B cell (primary cell): ENCODE data around the gene SLC1A5. TPM values are rescaled to one million over a fixed set of nuclear protein-coding genes. Genes with fewer than 3 reads are reported as not detected.
A peak's percentile ranks its signal among the peaks of the same experiment; 100 is the strongest.

Experiments used
- ATAC-seq: fragments of 200-7000 bp; cut with Tn5 transposase; one replicate; pipeline ENCODE4 v1.10.0; 2021; ENCODE audit warnings: low read depth, mild to moderate bottlenecking, moderate number of reproducible peaks, moderate library complexity
- CTCF ChIA-PET: fragments of 350-600 bp; sonication (Branson Sonifier 250); formaldehyde crosslinking; loops from one replicate; lab custom pipeline; 2021; ENCODE audit warnings: antibody characterized with exemption, inconsistent platforms; lab: Charles Lee
- POLR2A ChIA-PET: fragments of 350-600 bp; sonication (Branson Sonifier 250); formaldehyde crosslinking; loops from one replicate; lab custom pipeline; 2021; ENCODE audit warnings: antibody characterized with exemption; lab: Charles Lee
- DNase-seq: peaks from one replicate; pipeline ENCODE4 v3.0.0; 2013
- H2AFZ ChIP-seq: 2 replicates; pipeline ENCODE4 v1.6.1; 2012; ENCODE audit warnings: mild to moderate bottlenecking, low read depth, low read length; ENCODE audit not compliant: insufficient read depth, poor library complexity, severe bottlenecking
- H3K27ac ChIP-seq, 2 donors: 1 replicate in 1 of 2; 2 replicates in 1 of 2; pipeline ENCODE4 v1.5.1; 2012 to 2013; ENCODE audit warnings: low read length in 2 of 2, mild to moderate bottlenecking in 2 of 2, moderate library complexity in 1 of 2
- H3K27me3 ChIP-seq, 4 experiments: fragments of 200-600 bp in 1 of 4; sonication (generic) in 1 of 4; replicated peaks in 1 of 4; 1 replicate in 2 of 4; 2 replicates in 2 of 4; pipeline versions ENCODE4 v1.6.1 to v1.7.0; 2013 to 2016; ENCODE audit warnings: low read length in 3 of 4, mild to moderate bottlenecking in 2 of 4, mixed read lengths in 1 of 4, moderate library complexity in 1 of 4; ENCODE audit not compliant: insufficient read depth in 4 of 4, control insufficient read depth in 3 of 4; ENCODE audit errors: control extremely low read depth in 1 of 4
- H3K36me3 ChIP-seq, 2 experiments: replicated peaks in 1 of 2; 1 replicate in 1 of 2; 2 replicates in 1 of 2; pipeline versions ENCODE4 v1.6.1 to v1.7.1; 2013; ENCODE audit warnings: low read length in 1 of 2; ENCODE audit not compliant: insufficient read depth in 2 of 2, control insufficient read depth in 1 of 2; ENCODE audit errors: control extremely low read depth in 1 of 2, extremely low read depth in 1 of 2
- H3K4me1 ChIP-seq, 2 donors: fragments of 200-600 bp in 1 of 2; sonication (generic) in 1 of 2; 1 replicate in 1 of 2; 2 replicates in 1 of 2; pipeline versions ENCODE4 v1.5.1 to v1.6.1; 2013 to 2017; ENCODE audit warnings: low read length in 2 of 2; ENCODE audit not compliant: control insufficient read depth in 2 of 2, insufficient read depth in 2 of 2
- H3K4me2 ChIP-seq: replicated peaks from 2 replicates; pipeline ENCODE3; 2012; ENCODE audit warnings: mild to moderate bottlenecking, low read depth, low read length; ENCODE audit not compliant: poor library complexity, severe bottlenecking
- H3K4me3 ChIP-seq, 5 experiments: fragments of 200-600 bp in 1 of 5; sonication (generic) in 1 of 5; 1 replicate in 3 of 5; 2 replicates in 2 of 5; pipeline versions ENCODE4 v1.5.1 to v1.7.0; 2011 to 2016; ENCODE audit warnings: low read length in 4 of 5, mild to moderate bottlenecking in 4 of 5, low read depth in 2 of 5, control low read depth in 1 of 5, moderate library complexity in 1 of 5; ENCODE audit not compliant: insufficient read depth in 1 of 5; ENCODE audit errors: control extremely low read depth in 1 of 5, extremely low read depth in 1 of 5
- H3K79me2 ChIP-seq: fragments of 200-600 bp; sonication (generic); one replicate; pipeline ENCODE4 v1.6.0; 2016; ENCODE audit warnings: low read length; ENCODE audit not compliant: control insufficient read depth, insufficient read depth
- H3K9ac ChIP-seq: fragments of 200-600 bp; sonication (generic); 2 replicates; pipeline ENCODE4 v1.6.1; 2017; ENCODE audit warnings: mild to moderate bottlenecking, low read length, moderate library complexity
- H3K9me3 ChIP-seq, 3 donors: one replicate each; pipeline versions ENCODE4 v1.6.1 to v1.7.1; 2013; ENCODE audit warnings: low read length in 2 of 3; ENCODE audit not compliant: control insufficient read depth in 2 of 3, insufficient read depth in 1 of 3; ENCODE audit errors: control extremely low read depth in 1 of 3
- H4K20me1 ChIP-seq: 2 replicates; pipeline ENCODE4 v1.6.0; 2012; ENCODE audit warnings: mild to moderate bottlenecking, low read length; ENCODE audit not compliant: insufficient read depth, control insufficient read depth, poor library complexity, severe bottlenecking
- H3K27ac Mint-ChIP-seq: one replicate; pipeline ENCODE4 v1.8.0; 2021; ENCODE audit warnings: mixed read lengths
- H3K27me3 Mint-ChIP-seq: one replicate; pipeline ENCODE4 v1.8.0; 2021; ENCODE audit warnings: mixed read lengths
- H3K4me1 Mint-ChIP-seq: one replicate; pipeline ENCODE4 v1.8.0; 2021; ENCODE audit warnings: mixed read lengths
- H3K4me3 Mint-ChIP-seq: one replicate; pipeline ENCODE4 v1.8.0; 2021; ENCODE audit warnings: mixed read lengths
- H3K9me3 Mint-ChIP-seq: one replicate; pipeline ENCODE4 v1.8.0; 2022; ENCODE audit warnings: mixed read lengths; ENCODE audit not compliant: insufficient read depth
- CTCF ChIP-seq: fragments of 200-600 bp; IDR thresholded peaks from one replicate; pipeline ENCODE4 v1.8.0; 2022; ENCODE audit warnings: antibody characterized with exemption, mild to moderate bottlenecking
- EZH2 ChIP-seq: IDR thresholded peaks from 2 replicates; pipeline ENCODE4 v1.6.1; 2012; ENCODE audit warnings: borderline replicate concordance, low read depth, mild to moderate bottlenecking, moderate library complexity, low read length; ENCODE audit not compliant: insufficient read depth, poor library complexity, severe bottlenecking
- WGBS: methylation state at CpG from one replicate; pipeline ENCODE4 v1.1.5; 2013; ENCODE audit warnings: missing lambda C conversion rate; ENCODE audit not compliant: insufficient coverage; 5-methylcytosine and 5-hydroxymethylcytosine counted together
- intact Hi-C: fragments of 100-400 bp; cut with micrococcal nuclease; formaldehyde crosslinking; loops from one replicate; pipeline ENCODE4 v1.10.0; 2022
- polyA plus RNA-seq: library from polyadenylated mRNA; depleted of rRNA; stranded (reverse); fragments of >200 nt; gene quantifications from 2 replicates; pipeline ENCODE4 v1.2.3, GENCODE V29; 2012
- total RNA-seq, 2 donors: library from RNA; stranded (reverse); fragments of 120-200 nt in 1 of 2; gene quantifications; 1 replicate in 1 of 2; 2 replicates in 1 of 2; pipeline versions ENCODE4 v1.2.3 to v1.2.4, GENCODE V29; 2013 to 2022

The SLC1A5 gene
- total and polyA plus RNA-seq, 2 donors (not counting 1 experiment from before 2014, with no cell fraction given): 19.0 to 37.3 TPM

- Mint-ChIP-seq H3K9me3 (peaks cover 4% of the 10 kb centered on the region), H3K4me1 (peaks cover 45% of the 10 kb centered on the region), H3K27me3 (no peaks in the 10 kb centered on the region), H3K27ac (peak overlapping the region; percentile 97), H3K4me3 (peak overlapping the region; percentile 67)
- ChIA-PET CTCF (interaction anchor here (1.0 to 5.2 kb wide), 11 partner anchors 15 to 212 kb away, joined by 3 to 56 read pairs (median 6); partner anchors contain the start of gene SLC1A5), POLR2A (interaction anchor here (0.5 to 5.0 kb wide), 9 partner anchors 15 to 431 kb away, joined by 3 to 94 read pairs (median 5); partner anchors contain the start of genes AP2S1, CCDC9 and SLC1A5)
- Histone ChIP-seq H3K4me1 (peaks cover 46 to 57% of the 10 kb centered on the region in 2 donors), H3K4me2 (peak overlapping the region; percentile 63), H3K36me3 (no peaks in the 10 kb centered on the region), H3K79me2 (no peaks in the 10 kb centered on the region), H3K9me3 (peaks cover 0 to 21% (median 0%) of the 10 kb centered on the region in 3 donors), H3K27me3 (no peaks in the 10 kb centered on the region), H3K9ac (peak overlapping the region; percentile 27), H2AFZ (no peak overlapping the region), H3K27ac (peak overlapping the region; percentile 89 to 90), H3K4me3 (peak overlapping the region in 2 of 5 experiments; percentile 10 to 11), H4K20me1 (no peaks in the 10 kb centered on the region)
- TF ChIP-seq EZH2 (no peak), CTCF (peak; percentile 53)
- intact Hi-C loops: loop anchor here (1.0 to 2.0 kb wide), 4 partner anchors 16 to 224 kb away; partner anchors contain the start of gene CALM3
- DNase-seq: peak; percentile 77
- 72% methylated on average over 13 of the region's 21 CpGs for WGBS
- ATAC-seq: no peak
Measured at GRCh38 chr19:46824890-46825730, 36.7 kb upstream of the SLC1A5 start.
